HG02588 (cell line): ENCODE measurements around the gene RAB11FIP5.
"Not testable (repeated sequence)": the region's sequence is repeated elsewhere in the genome, so short reads cannot be mapped to it uniquely, and the experiment has no call there.

Experiments used
- ATAC-seq: cut with Tn5 transposase; IDR thresholded peaks from one replicate; pipeline ENCODE4 v1.9.1; 2021; ENCODE audit warnings: mild to moderate bottlenecking, moderate library complexity; ENCODE audit not compliant: unreplicated experiment

Gene RAB11FIP5, protein sequence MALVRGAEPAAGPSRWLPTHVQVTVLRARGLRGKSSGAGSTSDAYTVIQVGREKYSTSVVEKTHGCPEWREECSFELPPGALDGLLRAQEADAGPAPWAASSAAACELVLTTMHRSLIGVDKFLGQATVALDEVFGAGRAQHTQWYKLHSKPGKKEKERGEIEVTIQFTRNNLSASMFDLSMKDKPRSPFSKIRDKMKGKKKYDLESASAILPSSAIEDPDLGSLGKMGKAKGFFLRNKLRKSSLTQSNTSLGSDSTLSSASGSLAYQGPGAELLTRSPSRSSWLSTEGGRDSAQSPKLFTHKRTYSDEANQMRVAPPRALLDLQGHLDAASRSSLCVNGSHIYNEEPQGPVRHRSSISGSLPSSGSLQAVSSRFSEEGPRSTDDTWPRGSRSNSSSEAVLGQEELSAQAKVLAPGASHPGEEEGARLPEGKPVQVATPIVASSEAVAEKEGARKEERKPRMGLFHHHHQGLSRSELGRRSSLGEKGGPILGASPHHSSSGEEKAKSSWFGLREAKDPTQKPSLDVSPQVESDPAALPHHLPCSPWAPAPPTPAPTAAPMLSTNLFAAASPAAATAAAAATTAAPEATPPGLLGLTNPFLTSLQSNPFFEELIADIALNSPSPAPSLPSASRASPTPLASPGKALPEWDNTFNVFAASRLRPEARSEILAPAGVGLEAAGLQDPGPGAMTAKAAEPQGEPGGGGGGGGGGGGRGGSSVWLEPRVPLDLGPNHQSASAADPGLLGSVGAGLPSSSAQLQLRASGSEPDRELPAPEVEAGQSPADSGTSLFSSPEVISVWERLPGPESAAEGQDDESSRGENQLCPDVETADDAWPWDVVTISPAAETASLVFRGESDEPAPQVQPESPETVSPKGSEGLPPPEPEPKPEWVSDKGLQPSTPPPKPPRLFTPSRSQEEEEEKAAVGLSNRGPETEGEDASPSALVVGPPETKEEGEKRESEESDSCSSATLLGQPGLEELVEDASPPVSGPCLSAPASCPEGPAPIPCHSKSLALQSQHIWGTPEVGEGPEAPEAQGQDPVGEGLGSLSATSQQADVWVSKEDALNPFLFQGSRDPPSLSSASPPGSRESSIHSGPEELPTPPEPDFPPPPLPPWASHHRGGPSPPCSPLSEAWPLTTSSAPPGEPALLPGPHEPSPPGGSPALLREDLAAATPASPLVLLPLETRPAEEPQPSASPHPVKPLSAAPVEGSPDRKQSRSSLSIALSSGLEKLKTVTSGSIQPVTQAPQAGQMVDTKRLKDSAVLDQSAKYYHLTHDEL (N-terminal part only)

DNA sequence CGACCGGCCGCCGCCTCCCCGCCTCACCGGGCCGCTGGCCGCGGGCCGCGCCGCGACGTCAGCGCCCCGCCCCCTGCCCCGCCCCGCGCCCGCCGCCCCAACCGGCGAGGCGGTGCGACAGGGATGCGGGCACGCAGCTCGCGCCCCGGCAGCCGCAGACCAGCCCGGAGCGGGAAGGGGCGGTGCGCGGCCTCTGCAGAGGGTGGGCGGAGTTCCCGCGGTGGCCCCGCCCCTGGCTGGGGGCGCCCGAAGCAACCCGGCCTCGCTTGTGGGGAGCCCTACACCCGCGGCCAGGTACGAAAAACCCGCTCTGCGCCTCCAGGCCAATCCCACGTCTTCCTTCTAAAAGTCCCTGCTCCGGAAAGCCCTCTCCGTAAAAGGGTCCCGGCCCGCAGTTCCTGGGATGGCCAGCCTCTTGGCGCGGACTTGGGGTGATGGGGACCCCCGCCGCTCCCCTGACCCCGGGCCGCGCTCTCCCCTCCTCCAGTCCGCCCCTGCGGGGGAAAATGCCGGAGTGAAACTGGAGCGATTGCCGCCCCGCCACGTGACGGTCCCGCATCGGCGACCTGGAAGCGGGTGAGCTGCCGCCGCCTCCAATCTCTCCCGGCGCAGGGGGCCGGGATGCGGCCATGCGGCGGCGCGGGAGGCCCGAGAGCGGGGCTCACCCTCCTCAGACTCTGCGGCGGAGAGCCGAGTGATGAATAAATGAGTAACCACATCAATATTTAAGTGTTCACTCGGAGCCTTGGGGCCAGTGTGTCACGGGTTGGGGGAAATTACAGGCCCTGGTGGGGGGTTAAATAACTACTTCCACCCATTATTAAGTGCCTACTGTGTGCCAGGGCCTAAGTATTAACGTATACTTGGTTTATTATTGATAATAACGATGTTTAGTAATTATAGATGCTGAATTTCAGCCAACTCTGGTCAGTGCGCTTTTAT lies at the start of gene RAB11FIP5:
Gene RAB11FIP5 (minus strand): TSS at position 36 of the 942 bp plus-strand sequence. CDS start 171 bp downstream, outside the sequence.
- ATAC-seq, result peak; percentile 76

DNA sequence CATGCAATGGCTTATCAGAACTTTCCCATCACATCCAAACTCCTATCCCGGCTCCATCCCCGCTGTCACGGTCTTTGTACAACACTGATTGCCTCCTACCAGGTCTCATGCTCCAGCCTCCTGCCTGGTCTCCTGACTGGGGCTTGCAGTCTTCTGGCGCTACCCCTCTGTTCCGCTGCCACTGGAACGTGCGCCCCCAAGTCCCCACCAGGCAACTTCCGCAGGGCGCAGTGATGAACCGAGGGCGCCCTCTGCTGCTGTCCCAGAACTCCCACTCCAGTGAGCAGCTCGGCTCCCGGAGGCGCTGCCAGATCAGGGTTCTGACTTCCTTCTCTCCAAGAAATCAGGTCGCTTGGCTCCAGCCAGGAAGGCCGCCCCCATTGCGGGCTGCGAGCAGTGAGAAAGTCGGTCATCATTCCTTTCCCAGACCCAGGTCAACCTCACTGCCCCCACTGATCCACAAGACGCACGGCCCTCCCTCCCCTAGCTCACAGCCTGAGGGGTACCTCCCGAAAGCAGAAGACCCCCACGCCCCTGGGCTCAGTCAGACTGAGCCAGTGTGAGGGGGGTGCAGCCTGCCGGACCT lies 43.9 kb upstream of the RAB11FIP5 start:
- no peak for ATAC-seq

DNA sequence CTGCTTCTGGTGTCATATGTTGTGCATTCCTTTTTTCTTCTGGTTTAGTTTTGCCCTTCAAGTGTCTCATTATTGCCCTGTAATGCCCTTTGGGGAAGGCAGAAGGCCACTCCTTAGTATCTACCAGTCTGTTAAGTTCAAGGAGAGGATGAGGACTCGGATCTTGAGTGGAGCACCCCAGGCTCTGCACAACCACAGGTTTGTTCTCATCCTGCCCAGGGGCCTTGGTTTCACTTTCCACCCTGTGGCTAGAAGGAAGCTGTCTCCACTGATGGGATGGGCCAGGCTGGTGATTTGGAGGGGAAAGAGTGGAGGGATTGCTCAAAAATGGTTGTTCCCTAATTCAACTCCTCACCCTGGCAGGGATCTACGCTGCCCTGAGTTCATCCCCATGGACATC lies 30.2 kb upstream of the RAB11FIP5 start:
- ATAC-seq, result no peak

DNA sequence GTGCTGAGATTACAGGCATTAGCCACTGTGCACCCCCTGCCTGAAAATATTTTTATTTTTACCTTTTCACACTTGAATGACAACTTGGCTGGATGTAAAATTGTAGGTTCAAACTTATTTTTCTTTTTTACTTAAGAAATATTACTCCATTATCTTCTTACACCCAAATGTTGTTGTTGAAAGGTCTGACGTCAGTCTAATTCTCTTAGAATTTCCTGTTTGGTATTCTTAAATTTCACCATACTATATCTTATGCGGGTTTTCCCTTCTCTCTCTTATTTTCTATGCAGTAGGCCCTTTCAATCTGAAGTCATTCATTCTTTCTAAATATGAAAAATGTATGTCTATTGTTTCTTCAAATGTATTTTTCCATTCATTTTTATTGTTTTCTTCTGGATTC lies 29.1 kb upstream of the RAB11FIP5 start:
- ATAC-seq, result no peak

DNA sequence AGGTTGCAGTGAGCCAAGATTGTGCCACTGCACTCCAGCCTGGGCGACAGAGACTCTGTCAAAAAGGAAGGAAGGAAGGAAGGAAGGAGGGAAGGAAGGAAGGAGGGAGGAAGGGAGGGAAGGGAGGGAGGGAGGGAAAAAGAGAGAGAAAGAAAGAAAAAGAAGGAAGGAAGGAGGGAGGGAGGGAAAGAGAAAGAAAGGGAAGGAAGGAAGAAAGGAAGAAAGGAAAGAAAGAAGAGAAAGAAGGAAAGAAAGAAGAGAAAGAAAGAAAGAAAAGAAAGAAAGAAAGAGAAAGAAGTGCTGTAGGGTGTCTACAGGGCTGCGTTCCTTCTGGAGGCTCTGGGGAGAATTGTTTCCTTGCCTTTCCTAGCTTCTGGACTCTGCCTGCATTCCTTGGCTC lies 22.5 kb upstream of the RAB11FIP5 start:
- no peak for ATAC-seq

DNA sequence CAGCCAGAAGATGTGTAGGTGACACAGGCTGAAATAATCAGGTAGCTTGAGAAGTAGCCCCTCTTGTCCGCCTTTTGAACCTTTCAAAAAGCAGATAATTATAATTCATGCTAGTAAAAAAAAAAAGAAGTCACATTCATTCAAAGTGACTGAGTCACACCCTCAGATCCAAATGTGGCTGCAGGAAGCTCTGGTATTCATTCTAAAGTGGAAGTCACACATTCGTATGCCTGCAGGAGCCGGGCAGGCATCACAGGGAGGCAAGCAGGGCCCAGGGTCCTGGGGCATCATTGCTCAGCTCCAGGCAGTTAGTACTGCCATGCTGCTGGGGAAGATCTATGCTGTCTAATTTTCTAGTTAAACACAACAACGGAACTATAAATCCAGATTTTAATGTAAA lies 21.7 kb upstream of the RAB11FIP5 start:
- ATAC-seq, result no peak

DNA sequence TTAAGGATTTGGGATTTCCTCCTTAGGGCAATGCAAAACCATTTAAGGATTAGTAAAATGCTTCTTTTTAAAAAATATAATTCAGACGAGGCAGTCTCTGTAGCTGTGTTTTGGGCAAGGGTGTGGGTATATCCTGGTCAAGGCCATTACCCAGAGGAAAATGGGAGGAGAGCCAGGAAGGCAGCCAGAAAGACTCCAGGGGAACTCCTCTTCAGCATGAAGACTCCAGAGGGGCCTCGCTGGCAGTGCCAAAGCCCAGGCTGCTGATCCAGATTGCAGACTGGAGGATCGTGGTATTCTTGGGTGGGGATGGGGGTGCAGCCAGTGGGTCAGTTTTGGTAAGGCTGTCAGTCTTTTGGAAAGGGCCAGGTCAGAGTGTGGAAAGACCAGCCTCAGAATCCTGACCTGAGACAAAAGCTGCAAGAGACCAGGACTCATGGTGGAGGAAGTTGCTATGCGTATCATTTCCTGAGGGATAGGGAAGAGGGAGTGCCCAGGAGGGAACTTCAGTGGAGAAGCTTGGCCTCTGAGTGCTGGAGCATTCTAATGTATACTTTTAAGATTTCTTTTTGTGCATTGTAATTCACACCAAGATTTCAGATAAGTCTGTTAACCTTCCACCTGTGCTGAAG lies 20.9 kb upstream of the RAB11FIP5 start:
- no peak for ATAC-seq

DNA sequence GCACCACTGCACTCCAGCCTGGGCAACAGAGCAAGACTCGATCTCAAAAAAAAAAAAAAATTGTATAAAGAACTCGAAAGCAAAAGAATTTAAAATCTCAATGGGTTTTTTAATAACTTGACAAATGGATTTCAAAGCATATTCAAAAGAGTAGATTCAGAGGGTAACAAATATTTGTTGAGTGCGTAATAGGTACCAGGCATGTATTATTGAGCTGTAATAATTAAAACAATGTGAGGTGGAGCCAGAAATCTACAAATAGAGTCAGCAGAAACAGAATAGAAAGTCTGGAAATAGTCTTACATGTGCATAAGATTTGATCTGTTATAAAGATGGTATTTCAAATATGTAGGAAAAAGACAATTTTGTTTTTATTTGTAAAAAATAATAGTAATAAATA lies 19.1 kb upstream of the RAB11FIP5 start:
- ATAC-seq, result no peak

DNA sequence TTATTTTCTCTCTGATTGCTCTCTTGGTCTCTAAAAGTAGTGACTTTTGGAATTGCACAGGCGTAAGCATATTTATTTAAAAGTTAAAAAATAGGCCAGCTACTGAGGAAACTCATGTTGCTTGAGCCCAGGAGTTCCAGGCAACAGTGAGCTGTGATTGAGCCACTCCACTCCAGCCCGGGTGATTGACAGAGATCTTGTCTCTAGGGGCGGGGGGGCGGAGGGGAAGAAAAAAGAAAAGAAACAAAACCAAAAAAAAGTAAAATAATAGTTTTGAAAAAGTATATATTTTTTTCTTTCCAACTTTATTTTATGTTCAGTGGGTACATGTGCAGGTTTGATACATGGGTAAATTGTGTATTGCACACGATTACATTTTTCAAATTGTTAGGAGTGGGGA lies 18.0 kb upstream of the RAB11FIP5 start:
- ATAC-seq, result no peak

DNA sequence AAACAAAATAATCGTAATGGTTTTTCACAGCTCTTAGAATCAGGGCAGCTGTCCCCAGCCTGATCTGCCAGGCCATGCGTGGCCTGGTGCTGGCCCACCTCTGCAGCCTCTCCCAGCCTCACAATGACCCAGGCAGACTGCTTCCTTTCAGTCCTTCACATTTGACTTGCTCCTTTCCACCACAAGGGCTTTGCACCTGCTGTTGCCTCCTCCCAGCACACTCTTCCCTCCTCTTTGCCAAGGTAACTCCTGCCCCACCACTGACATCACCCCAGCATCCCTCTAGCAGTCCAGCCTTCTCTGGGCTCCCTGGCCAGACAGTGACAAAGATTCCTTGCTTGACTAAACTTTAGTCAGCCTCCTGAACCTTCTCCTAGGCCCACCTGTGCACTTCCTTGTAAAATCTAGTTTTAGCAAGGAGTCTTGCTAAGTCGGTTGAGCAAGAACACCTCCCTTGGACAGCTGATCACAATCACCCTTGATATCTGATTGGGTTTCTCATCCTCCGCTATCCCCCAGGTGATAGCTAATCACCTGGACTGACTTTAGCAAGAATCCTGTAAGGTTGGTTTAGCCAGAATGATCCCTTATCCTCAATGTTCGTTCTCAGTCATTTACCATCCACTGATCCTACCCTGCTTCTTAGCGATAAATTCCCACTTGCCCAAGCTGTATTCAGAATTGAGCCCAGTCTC lies 16.2 kb upstream of the RAB11FIP5 start:
- no peak for ATAC-seq

DNA sequence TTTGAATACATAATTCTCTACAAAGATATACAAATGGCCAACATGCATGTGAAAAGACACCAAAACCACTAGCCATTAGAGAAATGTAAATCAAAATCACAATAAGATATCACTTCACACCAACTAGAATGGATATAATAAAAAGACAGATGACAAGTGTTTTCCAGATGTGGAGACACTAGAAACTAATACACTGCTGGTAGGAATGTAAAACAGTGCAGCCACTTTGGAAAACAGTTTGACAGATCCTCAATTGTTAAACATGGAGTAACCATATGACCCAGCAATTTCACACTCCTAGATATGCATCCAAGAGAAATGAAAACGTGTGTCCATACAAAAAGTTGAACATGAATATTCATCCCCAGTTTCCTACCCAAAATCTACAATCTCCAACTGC lies 9.8 kb upstream of the RAB11FIP5 start:
- no peak for ATAC-seq

DNA sequence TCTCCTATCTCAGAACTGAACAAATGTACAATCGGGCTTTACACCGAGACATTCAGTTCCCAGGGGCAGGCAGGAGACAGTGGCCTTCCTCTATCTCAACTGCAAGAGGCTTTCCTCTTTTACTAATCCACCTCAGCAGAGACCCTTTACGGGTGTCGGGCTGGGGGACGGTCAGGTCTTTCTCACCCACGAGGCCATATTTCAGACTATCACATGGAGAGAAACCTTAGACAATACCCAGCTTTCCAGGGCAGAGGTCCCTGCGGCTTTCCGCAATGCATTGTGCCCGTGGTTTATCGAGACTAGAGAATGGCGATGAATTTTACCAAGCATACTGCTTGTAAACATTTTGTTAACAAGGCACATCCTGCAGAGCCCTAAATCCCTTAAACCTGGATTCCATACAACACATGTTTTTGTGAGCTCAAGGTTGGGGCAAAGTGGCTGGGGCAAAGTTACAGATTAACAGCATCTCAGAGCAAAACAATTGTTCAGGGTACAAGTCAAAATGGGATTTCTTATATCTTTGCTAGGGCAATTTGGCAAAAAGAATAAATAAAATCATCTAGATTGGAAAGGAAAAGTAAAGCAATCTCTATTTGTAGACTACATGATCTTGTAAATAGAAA lies 7.0 kb upstream of the RAB11FIP5 start:
- not testable (repeated sequence) for ATAC-seq

DNA sequence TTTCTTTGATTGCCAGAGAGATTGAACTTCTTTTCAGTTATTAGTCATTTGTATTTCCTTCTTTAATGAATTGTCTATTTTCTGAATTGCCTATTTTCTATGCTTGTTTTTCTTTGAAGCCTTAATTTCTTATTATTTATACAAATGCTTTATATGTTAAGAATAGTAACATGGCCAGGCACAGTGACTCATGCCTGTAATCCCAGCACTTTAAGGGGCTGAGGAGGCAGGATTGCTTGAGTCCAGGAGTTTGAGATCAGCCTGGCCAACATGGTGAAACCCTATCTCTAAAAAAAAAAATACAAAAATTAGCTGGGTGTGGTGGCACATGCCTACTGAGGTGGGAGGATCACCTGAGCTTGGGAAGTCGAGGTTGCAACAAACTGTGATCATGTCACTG lies 4.7 kb upstream of the RAB11FIP5 start:
- no peak for ATAC-seq

DNA sequence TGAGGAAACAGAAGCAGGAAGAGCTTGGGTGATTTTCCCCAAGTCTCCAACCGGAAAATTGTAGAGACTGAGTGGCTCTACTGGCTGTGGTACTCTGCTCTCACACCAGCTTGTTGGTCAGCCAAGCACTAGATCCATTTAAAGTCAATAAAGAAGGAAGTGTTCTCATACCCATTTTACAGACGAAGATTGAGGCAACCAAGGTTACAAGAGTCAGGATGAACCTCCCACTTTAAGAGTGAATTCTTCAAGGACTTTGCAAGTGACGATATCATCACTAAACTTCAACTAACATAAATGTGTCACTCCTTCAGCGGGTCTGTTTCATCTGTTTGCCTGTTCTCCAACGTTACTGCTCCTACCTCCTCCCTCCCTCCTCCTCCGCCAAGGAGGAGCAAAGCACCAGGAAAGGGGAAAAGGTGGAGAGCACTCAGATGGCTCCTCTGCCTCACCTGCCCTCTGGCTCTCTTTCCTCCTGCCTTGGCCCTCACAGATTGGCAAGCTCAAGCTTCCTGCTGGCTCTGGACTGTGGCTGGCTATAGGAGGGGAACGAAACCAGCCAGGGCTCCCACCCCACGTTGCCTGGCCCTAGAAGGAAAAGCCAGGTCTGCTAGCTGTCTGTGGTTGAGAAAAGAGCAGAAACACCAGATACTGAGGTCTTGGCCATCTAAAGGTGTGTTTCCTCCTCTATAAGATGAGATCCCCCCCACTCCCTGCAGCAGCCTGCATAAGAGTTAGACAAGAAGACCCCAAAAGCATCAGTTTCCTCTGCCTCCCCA lies 3.6 kb upstream of the RAB11FIP5 start:
- no peak for ATAC-seq

DNA sequence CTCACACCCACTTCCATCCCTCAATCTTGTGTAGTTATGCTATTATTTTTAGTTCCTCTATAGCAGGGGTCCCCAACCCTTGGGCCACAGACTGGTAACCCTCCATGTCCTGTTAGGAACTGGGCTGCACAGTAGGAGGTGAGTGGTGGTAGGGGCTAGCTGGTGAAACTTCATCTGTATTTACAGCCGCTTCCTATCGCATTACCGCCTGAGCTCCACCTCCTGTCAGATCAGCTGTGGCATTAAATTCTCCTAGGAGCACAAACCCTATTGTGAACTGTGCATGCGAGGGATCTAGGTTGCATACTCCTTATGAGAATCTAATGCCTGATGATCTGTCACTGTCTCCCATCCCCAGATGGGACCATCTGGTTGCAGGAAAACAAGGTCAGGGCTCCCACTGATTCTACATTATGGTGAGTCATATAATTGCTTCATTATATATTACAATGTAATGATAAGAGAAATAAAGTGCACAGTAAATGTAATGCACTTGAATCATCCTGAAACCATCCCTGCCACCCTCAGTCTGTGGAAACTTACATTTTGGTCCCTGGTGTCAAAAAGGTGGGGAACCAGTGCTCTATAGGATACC lies 1.6 kb upstream of the RAB11FIP5 start:
- no peak for ATAC-seq

DNA sequence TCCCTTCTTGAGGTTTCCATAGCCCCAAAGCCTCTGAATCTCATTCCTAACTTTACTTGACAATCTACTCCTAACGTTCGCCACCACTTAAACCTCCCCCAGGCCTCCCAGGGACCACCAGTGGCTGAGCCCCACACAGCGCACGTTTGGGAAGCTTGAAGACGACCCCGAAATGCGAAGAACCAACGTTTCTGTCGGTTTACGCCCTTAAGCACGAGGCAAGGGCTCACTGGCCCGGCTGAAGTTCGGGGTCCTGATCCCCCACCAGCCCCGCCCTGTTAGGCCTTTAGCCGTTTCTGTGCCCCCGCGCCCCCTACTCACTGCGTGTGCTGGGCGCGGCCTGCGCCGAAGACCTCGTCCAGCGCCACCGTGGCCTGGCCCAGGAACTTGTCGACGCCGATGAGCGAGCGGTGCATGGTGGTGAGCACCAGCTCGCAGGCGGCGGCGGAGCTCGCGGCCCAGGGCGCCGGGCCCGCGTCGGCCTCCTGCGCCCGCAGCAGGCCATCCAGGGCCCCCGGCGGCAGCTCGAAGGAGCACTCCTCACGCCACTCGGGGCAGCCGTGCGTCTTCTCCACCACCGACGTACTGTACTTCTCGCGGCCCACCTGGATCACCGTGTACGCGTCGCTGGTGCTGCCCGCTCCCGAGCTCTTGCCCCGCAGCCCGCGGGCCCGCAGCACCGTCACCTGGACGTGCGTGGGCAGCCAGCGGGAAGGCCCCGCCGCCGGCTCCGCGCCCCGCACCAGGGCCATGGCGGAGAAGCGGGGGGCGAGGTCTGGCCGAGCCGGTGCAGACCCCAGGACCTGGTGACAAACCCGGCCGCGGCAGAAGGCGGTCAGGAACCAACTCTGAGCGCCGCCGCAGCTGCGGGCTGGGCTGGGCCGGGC lies 479 bp downstream of the RAB11FIP5 start:
- peak; percentile 22 for ATAC-seq
